MM.1S (cell line): ENCODE results near the gene MAP3K13.
"Not testable (repeated sequence)": the region's sequence is repeated elsewhere in the genome, so short reads cannot be mapped to it uniquely, and the experiment has no call there.

Source experiments
- EZH2 ChIP-seq: fragments of 300-600 bp; sonication (generic); optimal IDR thresholded peaks from 2 replicates; pipeline ENCODE3; 2017; ENCODE audit warnings: low read depth, mild to moderate bottlenecking, antibody characterized with exemption, low read length, mixed read lengths
- EZH2phosphoT487 ChIP-seq: fragments of 300-600 bp; sonication (generic); IDR thresholded peaks from 2 replicates; pipeline ENCODE4 v1.6.1; 2018; ENCODE audit warnings: antibody characterized with exemption, low read length

GRCh38 chr3:185451432-185451831, 88.5 kb downstream of the MAP3K13 start:
- TF ChIP-seq EZH2, EZH2phosphoT487: not testable (repeated sequence)
